Endodermal cell (in vitro differentiated cells): ENCODE data around the gene ATN1. TPM values are rescaled to one million over a fixed set of nuclear protein-coding genes. Genes with fewer than 3 reads are reported as not detected.

Experiments
- DNase-seq: peaks from one replicate; pipeline ENCODE4 v3.0.0-alpha.2; 2017
- H3K27ac ChIP-seq: 2 replicates; pipeline ENCODE4 v1.5.1; 2013; ENCODE audit warnings: mild to moderate bottlenecking, low read depth, low read length, moderate library complexity
- H3K27me3 ChIP-seq: 2 replicates; pipeline ENCODE4 v1.6.1; 2013; ENCODE audit warnings: mild to moderate bottlenecking, low read length, moderate library complexity; ENCODE audit not compliant: insufficient read depth, control insufficient read depth, poor library complexity, severe bottlenecking
- H3K36me3 ChIP-seq: 2 replicates; pipeline ENCODE4 v1.7.0; 2013; ENCODE audit warnings: mild to moderate bottlenecking, low read length, moderate library complexity; ENCODE audit not compliant: control insufficient read depth, insufficient read depth
- H3K4me1 ChIP-seq: one replicate; pipeline ENCODE4 v1.7.0; 2013; ENCODE audit warnings: low read length; ENCODE audit not compliant: control insufficient read depth, insufficient read depth
- H3K4me3 ChIP-seq: 2 replicates; pipeline ENCODE4 v1.5.1; 2013; ENCODE audit warnings: mild to moderate bottlenecking, low read length, moderate library complexity
- H3K9ac ChIP-seq: 2 replicates; pipeline ENCODE4 v1.6.1; 2013; ENCODE audit warnings: mild to moderate bottlenecking, low read length, moderate library complexity; ENCODE audit not compliant: poor library complexity, severe bottlenecking; ENCODE audit errors: extremely low read depth
- H3K9me3 ChIP-seq: 2 replicates; pipeline ENCODE4 v1.6.1; 2013; ENCODE audit warnings: mild to moderate bottlenecking, low read length, moderate library complexity; ENCODE audit not compliant: control insufficient read depth
- H3K27ac Mint-ChIP-seq: 2 replicates; pipeline ENCODE4 v1.8.0; 2020; ENCODE audit warnings: mixed read lengths
- H3K27me3 Mint-ChIP-seq: 2 replicates; pipeline ENCODE4 v1.8.0; 2021; ENCODE audit warnings: mild to moderate bottlenecking, mixed read lengths; ENCODE audit not compliant: insufficient read depth
- H3K36me3 Mint-ChIP-seq: 2 replicates; pipeline ENCODE4 v1.8.0; 2020; ENCODE audit warnings: low read depth, mixed read lengths
- H3K4me1 Mint-ChIP-seq: 2 replicates; pipeline ENCODE4 v1.8.0; 2020; ENCODE audit warnings: mixed read lengths
- H3K4me3 Mint-ChIP-seq: 2 replicates; pipeline ENCODE4 v1.8.0; 2020; ENCODE audit warnings: mild to moderate bottlenecking, moderate library complexity, mixed read lengths
- H3K9me3 Mint-ChIP-seq: 2 replicates; pipeline ENCODE4 v1.8.0; 2020; ENCODE audit warnings: mild to moderate bottlenecking, mixed read lengths
- CTCF ChIP-seq: fragments of 200-600 bp; sonication (generic); conservative IDR thresholded peaks from 2 replicates; pipeline ENCODE4 v1.5.0; 2021; ENCODE audit warnings: antibody characterized with exemption, mild to moderate bottlenecking
- WGBS, 2 experiments: methylation state at CpG; one replicate each; pipeline versions ENCODE4 v1.1.5 to v1.1.7; 2013; ENCODE audit warnings: missing lambda C conversion rate in 2 of 2, mixed read lengths in 1 of 2; ENCODE audit not compliant: insufficient coverage in 1 of 2, insufficient read length in 1 of 2; 5-methylcytosine and 5-hydroxymethylcytosine counted together
- total RNA-seq, 2 donors: library from RNA; stranded (reverse); fragmentation: NEBNext Ultra II Directional in 1 of 2; extraction: Animal tissue kit (Norgen Biotek cat#: 25700) in 1 of 2; gene quantifications; 2 replicates in 1 of 2; 3 replicates in 1 of 2; pipeline ENCODE4 v1.2.1, GENCODE V29; 2021

Gene ATN1
- total RNA-seq, 2 donors from 2014 or later: 111 to 244 TPM

DNA sequence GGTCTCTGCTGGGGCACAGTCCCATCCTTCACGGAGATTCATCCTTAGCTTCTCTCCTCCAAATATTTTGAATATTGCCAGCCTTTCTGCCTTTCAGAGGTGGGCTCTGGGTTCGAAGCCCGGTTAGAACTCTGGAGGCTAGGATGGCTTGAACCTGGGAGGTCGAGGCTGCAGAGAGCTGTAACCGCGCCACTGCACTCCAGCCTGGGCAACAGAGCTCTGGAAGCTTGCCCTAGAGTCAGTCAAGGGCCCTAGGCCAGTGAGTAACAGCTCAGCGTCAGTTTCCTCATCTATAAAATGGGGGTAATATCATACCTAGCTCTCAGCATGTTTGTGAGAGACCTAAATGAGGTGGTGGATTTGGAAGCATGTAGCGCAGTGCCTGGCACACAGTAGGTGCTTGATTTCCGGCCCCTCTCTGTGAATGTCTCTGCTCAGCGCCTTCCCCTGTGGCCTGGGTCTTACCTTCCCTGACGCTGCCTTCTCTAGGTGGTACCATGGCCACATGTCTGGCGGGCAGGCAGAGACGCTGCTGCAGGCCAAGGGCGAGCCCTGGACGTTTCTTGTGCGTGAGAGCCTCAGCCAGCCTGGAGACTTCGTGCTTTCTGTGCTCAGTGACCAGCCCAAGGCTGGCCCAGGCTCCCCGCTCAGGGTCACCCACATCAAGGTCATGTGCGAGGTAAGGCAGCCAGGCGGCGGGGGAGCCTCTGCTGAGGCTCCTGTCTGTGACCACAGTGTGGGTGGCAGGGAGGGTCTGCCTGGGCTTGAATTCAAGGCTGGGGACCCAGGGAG is 26.8 kb downstream of the ATN1 start:
- DNase-seq: no peak
- Mint-ChIP-seq H3K27me3 (no peaks in the 10 kb centered on the region), H3K4me3 (no peak overlapping the region), H3K9me3 (no peaks in the 10 kb centered on the region), H3K36me3 (peaks cover 22% of the 10 kb centered on the region), H3K4me1 (peaks cover 6% of the 10 kb centered on the region), H3K27ac (peak overlapping the region; percentile 28)
- Histone ChIP-seq H3K36me3 (no peaks in the 10 kb centered on the region), H3K4me3 (no peak overlapping the region), H3K9me3 (no peaks in the 10 kb centered on the region), H3K9ac (no peak overlapping the region), H3K27ac (no peak overlapping the region), H3K4me1 (no peaks in the 10 kb centered on the region), H3K27me3 (no peaks in the 10 kb centered on the region)
- no peak for TF ChIP-seq CTCF
- WGBS, 2 experiments: 87 to 91% methylated on average over 15 to 21 of the region's 21 CpGs

DNA sequence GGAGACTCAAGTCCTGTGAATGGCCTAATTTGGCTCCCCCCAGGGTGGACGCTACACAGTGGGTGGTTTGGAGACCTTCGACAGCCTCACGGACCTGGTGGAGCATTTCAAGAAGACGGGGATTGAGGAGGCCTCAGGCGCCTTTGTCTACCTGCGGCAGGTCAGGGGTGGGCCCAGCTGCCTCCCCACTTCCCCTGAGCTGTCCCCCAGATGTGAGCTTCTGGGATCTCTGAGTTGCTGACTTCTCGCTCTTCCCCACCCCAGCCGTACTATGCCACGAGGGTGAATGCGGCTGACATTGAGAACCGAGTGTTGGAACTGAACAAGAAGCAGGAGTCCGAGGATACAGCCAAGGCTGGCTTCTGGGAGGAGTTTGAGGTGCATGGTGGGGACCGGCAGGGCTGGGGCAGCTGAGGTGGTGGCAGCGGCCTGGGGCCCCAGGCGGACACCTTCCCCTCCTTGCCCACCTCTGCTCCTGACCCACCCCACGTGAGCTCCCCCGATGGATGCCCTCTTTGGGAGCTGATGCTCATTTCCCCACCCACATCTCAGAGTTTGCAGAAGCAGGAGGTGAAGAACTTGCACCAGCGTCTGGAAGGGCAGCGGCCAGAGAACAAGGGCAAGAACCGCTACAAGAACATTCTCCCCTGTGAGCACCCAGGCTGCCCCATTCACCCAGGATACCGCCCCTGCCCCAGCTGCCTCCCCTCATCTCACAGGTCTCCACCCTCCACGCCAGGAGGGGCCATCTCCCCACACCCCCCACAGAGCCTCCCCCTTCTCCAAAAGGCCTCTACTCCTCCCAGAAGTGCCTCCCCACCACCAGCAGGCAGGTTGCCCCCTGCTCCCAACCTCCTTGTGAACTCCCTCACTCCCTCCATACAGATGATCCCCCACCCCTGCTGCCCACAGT is 27.6 kb downstream of the ATN1 start:
- no peaks in the 10 kb centered on the region for H3K9me3 Mint-ChIP-seq
- DNase-seq: no peak
- no peak overlapping the region for H3K4me3 ChIP-seq
- no peaks in the 10 kb centered on the region for H3K4me1 ChIP-seq
- no peak overlapping the region for H3K9ac ChIP-seq
- WGBS, 2 experiments: 93 to 97% methylated on average over 13 to 22 of the region's 22 CpGs
- no peak for TF ChIP-seq CTCF
- peaks cover under 1% of the 10 kb centered on the region for H3K4me1 Mint-ChIP-seq
- no peaks in the 10 kb centered on the region for H3K27me3 ChIP-seq
- H3K9me3 ChIP-seq: no peaks in the 10 kb centered on the region
- no peak overlapping the region for H3K4me3 Mint-ChIP-seq
- H3K36me3 ChIP-seq: no peaks in the 10 kb centered on the region
- H3K36me3 Mint-ChIP-seq: peaks cover 24% of the 10 kb centered on the region
- no peak overlapping the region for H3K27ac ChIP-seq
- no peaks in the 10 kb centered on the region for H3K27me3 Mint-ChIP-seq
- H3K27ac Mint-ChIP-seq: no peak overlapping the region

DNA sequence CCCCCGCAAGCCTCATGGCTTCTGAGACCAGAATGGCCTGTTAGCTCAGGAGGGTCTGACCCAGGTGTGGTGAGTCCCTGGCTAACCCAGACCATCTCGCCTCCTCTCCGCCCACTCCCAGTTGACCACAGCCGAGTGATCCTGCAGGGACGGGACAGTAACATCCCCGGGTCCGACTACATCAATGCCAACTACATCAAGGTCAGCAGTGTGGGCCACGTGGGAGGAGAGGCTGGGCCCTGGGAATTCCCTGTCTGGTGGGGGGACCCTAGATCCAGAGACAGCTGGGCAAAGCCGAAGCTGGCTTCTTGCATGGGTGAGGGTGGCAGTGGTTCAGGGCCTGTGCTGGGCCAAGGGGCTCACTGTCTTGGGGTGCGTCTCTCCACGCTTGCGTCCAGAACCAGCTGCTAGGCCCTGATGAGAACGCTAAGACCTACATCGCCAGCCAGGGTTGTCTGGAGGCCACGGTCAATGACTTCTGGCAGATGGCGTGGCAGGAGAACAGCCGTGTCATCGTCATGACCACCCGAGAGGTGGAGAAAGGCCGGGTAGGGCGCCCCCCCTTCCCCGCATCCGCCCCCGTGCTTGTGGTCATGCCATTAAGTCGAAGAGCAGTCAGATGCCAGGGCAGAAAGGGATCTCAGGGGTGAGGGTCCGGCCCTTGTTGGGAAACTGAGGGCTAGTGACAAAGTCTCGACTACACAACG is 28.4 kb downstream of the ATN1 start:
- peaks cover 27% of the 10 kb centered on the region for H3K36me3 Mint-ChIP-seq
- Histone ChIP-seq H3K4me1 (no peaks in the 10 kb centered on the region), H3K9me3 (no peaks in the 10 kb centered on the region), H3K4me3 (no peak overlapping the region), H3K27ac (no peak overlapping the region), H3K27me3 (no peaks in the 10 kb centered on the region), H3K9ac (no peak overlapping the region), H3K36me3 (no peaks in the 10 kb centered on the region)
- DNase-seq: no peak
- TF ChIP-seq CTCF: no peak
- 85 to 90% methylated on average over 20 to 28 of the region's 28 CpGs for WGBS, 2 experiments
- H3K9me3 Mint-ChIP-seq: no peaks in the 10 kb centered on the region
- H3K4me3 Mint-ChIP-seq: no peak overlapping the region
- H3K4me1 Mint-ChIP-seq: peaks cover 7% of the 10 kb centered on the region
- H3K27ac Mint-ChIP-seq: no peak overlapping the region
- H3K27me3 Mint-ChIP-seq: no peaks in the 10 kb centered on the region
